ENCODE measurements around the gene NOS3. TPM values are rescaled to one million over a fixed set of nuclear protein-coding genes. Genes with fewer than 3 reads are reported as not detected.

The NOS3 gene
- total and polyA plus RNA-seq, 9 of the 15 experiments (the other 6 are each of a cell fraction or from before 2014, with no cell fraction given) = 1.1 to 121 (median 23.6) TPM

- Histone ChIP-seq H3K79me2 (ENCODE audit: control insufficient read depth, insufficient read depth, low read length) (peaks cover 71% of the 10 kb centered on the region), H3K9me1 (ENCODE audit: control insufficient read depth, insufficient read depth, low read length) (peaks cover 16% of the 10 kb centered on the region), H3K36me3 (ENCODE audit: control insufficient read depth, insufficient read depth, low read length) (peaks cover 95% of the 10 kb centered on the region), H3K4me2 (ENCODE audit: insufficient read depth, low read length) (no peak overlapping the region), H3K27ac (ENCODE audit: extremely low read depth, low read depth, low read length) (peak overlapping the region; percentile 5; the same call in 2 of the 3 replicates), H3K9ac (ENCODE audit: insufficient read depth in 1 of 2, low read depth in 2 of 2, low read length in 2 of 2) (peak overlapping the region; percentile 29 to 84; a peak in 3 of 4 replicates), H3K9me3 (replicated peaks; ENCODE audit: control insufficient read depth, insufficient read depth, low read depth, low read length) (no peaks in the 10 kb centered on the region), H3K4me3 (no peak overlapping the region), H4K20me1 (replicated peaks; ENCODE audit: control insufficient read depth, insufficient read depth, low read length) (peaks cover 14% of the 10 kb centered on the region; the same call in 1 of the 2 replicates), H3K27me3 (ENCODE audit: control insufficient read depth in 2 of 2, insufficient read depth in 2 of 2, low read length in 2 of 2) (no peaks in the 10 kb centered on the region), H2AFZ (ENCODE audit: low read depth, low read length) (no peak overlapping the region), H3K4me1 (replicated peaks in 1 of 2; ENCODE audit: control insufficient read depth in 2 of 2, insufficient read depth in 2 of 2, low read length in 2 of 2) (peaks cover 46 to 99% of the 10 kb centered on the region in 2 experiments)
- no peak for ATAC-seq
- intact Hi-C loops (cut with micrococcal nuclease) (no loop called here), in situ Hi-C loops (cut with MboI) (no loop called here)
- POLR2A ChIA-PET = interaction anchor here (0.5 to 2.5 kb wide), 9 partner anchors 8 to 579 kb away, joined by 3 to 11 read pairs (median 3); no protein-coding TSS in a partner anchor
- 72% methylated on average over 15 of the region's 16 CpGs for WGBS (ENCODE audit: insufficient coverage, low coverage, missing lambda C conversion rate)
- FAIRE-seq = no peak
- no peak for DNase-seq (ENCODE audit: extremely low read depth in 1 of 4, low spot score in 3 of 4)
- CTCF ChIA-PET (ENCODE audit: low intra/inter-chr PET ratio) = no interaction called here
- no TSS peak for BruUV-seq (replicated peaks)
- TF ChIP-seq TAF9B (IDR thresholded peaks at IDR 0.05; ENCODE audit: partially characterized antibody) = no peak
- 0 out of 4 replicates have a peak, but pooled peaks of 1 of the 2 experiments have one; percentile 4 for TF ChIP-seq MNT (conservative IDR thresholded peaks at IDR 0.05)
- no peak for TF ChIP-seq ELF4 (CRISPR knock-in tag; IDR thresholded peaks at IDR 0.05)
- peak; percentile 83 for TF ChIP-seq RBM22 (IDR thresholded peaks at IDR 0.05; ENCODE audit: low read depth, low read length, poor library complexity, severe bottlenecking)
- TF ChIP-seq ZEB2 (IDR thresholded peaks at IDR 0.05) = no peak
- TF ChIP-seq PRMT5 (CRISPR knock-in tag; IDR thresholded peaks at IDR 0.05) = no peak
- TF ChIP-seq WHSC1 (IDR thresholded peaks at IDR 0.05; ENCODE audit: low read length) = no peak
- TF ChIP-seq CBFA2T2 (conservative IDR thresholded peaks at IDR 0.05) = no peak
- TF ChIP-seq POLR2A (conservative IDR thresholded peaks at IDR 0.05) = 0 out of 2 replicates have a peak, but pooled peaks have one; percentile 19
- no peak for TF ChIP-seq E2F1 (CRISPR knock-in tag; IDR thresholded peaks at IDR 0.05)
- no peak for TF ChIP-seq ZBTB40 (IDR thresholded peaks at IDR 0.05)
- TF ChIP-seq ZBTB40 (CRISPR knock-in tag; IDR thresholded peaks at IDR 0.05) = no peak
Measured at GRCh38 chr7:150949971-150950491, 40.8 kb upstream of the NOS3 start.

Data from K562 (cell line).